Stimulated activated naive B cell treated with anti-CD40 and anti-IgM and Interleukin-4, amounts not matched to agents 10 μg/mL and 1 μg/mL and 100 μg/mL, for 72 hours (primary cell): ENCODE data around the gene MYRIP.

Experiments used
- ATAC-seq, 2 donors: fragments of 150-1000 bp; cut with Tn5 transposase; replicated peaks; 2 replicates each; pipeline ENCODE4 v1.10.0; 2021; ENCODE audit warnings: moderate library complexity in 1 of 2
- DNase-seq: peaks from one replicate; pipeline ENCODE4 v3.0.0; 2021
- H3K27ac Mint-ChIP-seq: one replicate; pipeline ENCODE4 v1.8.0; 2022; ENCODE audit warnings: mild to moderate bottlenecking, mixed read lengths
- H3K27me3 Mint-ChIP-seq, 2 donors: one replicate each; pipeline ENCODE4 v1.8.0; 2022; ENCODE audit warnings: mixed read lengths in 2 of 2
- H3K36me3 Mint-ChIP-seq, 2 donors: one replicate each; pipeline ENCODE4 v1.8.0; 2022; ENCODE audit warnings: mixed read lengths in 2 of 2, mild to moderate bottlenecking in 1 of 2
- H3K4me1 Mint-ChIP-seq, 2 donors: one replicate each; pipeline ENCODE4 v1.8.0; 2022; ENCODE audit warnings: mixed read lengths in 2 of 2, mild to moderate bottlenecking in 1 of 2
- H3K4me3 Mint-ChIP-seq, 2 donors: one replicate each; pipeline ENCODE4 v1.8.0; 2022; ENCODE audit warnings: mild to moderate bottlenecking in 2 of 2, mixed read lengths in 2 of 2, moderate library complexity in 1 of 2
- H3K9me3 Mint-ChIP-seq, 2 donors: one replicate each; pipeline ENCODE4 v1.8.0; 2022; ENCODE audit warnings: mixed read lengths in 2 of 2, mild to moderate bottlenecking in 1 of 2

MYRIP gene

GRCh38 chr3:39980058-39980457 lies 170.6 kb downstream of the MYRIP start:
- DNase-seq (no peak), ATAC-seq (no peak)
- no peaks in the 10 kb centered on the region for H3K27me3 Mint-ChIP-seq
- H3K4me1 Mint-ChIP-seq = no peaks in the 10 kb centered on the region
- no peak overlapping the region for H3K4me3 Mint-ChIP-seq
- H3K9me3 Mint-ChIP-seq = no peaks in the 10 kb centered on the region
- no peaks in the 10 kb centered on the region for H3K36me3 Mint-ChIP-seq
- H3K27ac Mint-ChIP-seq = no peak overlapping the region

DNA sequence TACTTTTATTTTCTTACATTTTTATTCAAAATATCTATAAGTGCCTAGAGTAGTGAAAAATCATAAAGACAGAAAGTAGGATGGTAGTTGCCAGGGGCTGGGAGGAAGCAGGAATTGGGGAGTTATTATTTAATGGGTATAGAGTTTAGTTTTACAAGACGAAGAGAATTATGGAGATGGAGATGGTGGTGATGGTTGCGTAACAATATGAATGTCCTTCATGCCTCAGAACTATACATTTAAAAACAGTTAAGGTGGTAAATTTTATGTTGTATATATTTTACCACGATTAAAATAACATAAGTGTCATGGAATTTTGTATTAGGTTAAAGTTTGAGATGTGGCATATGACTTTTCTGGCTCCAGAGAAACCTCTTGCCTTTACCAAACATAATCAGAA lies 171.4 kb downstream of the MYRIP start:
- Mint-ChIP-seq H3K4me3 (no peak overlapping the region), H3K27me3 (no peaks in the 10 kb centered on the region), H3K36me3 (no peaks in the 10 kb centered on the region), H3K27ac (no peak overlapping the region), H3K4me1 (no peaks in the 10 kb centered on the region), H3K9me3 (no peaks in the 10 kb centered on the region)
- no peak for DNase-seq
- no peak for ATAC-seq

- H3K4me1 Mint-ChIP-seq = no peaks in the 10 kb centered on the region
- H3K27me3 Mint-ChIP-seq = no peaks in the 10 kb centered on the region
- peaks cover 0 to 4% of the 10 kb centered on the region in 2 donors for H3K9me3 Mint-ChIP-seq
- H3K36me3 Mint-ChIP-seq = peaks cover 0 to 2% of the 10 kb centered on the region in 2 donors
- no peak overlapping the region for H3K4me3 Mint-ChIP-seq
- H3K27ac Mint-ChIP-seq = no peak overlapping the region
- ATAC-seq (no peak), DNase-seq (no peak)
These were observed 172.3 kb downstream of the MYRIP start for GRCh38 chr3:39981547-39982184.

DNA sequence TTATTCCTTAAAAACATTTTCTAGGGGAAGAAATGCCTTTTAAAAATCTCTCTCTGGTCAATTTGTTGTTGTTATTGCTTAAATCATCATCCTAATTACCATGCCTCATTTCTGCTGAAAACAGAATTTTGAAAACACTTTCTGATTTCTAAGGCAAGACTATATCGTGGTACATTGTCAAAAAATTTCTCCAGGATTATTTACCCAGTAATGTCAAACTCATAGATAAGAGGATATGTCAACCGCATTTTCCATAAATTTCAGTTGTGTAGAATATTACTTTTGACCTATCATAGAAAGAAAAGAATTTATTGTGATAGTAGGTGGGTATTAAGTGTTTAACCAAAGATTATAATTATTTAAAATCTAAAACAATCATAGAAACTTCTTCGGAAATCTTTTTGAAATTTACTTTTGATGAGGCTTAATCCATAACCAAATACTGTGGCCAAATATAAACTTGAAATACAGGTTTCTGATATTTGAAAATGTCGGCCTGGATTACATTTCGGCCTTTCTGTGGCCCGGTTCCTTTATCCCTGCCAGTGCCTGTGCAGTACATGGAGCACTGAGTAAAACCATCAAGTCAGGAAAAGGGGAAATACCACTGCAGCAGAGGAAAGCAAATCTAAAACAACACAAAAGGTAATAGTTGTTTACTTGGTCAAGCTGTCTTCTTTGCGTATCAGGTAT lies 173.4 kb downstream of the MYRIP start:
- Mint-ChIP-seq H3K4me3 (no peak overlapping the region), H3K4me1 (no peaks in the 10 kb centered on the region), H3K36me3 (peaks cover 0 to 2% of the 10 kb centered on the region in 2 donors), H3K27ac (no peak overlapping the region), H3K9me3 (peaks cover 0 to 4% of the 10 kb centered on the region in 2 donors), H3K27me3 (no peaks in the 10 kb centered on the region)
- DNase-seq (no peak), ATAC-seq (no peak)

- peaks cover 0 to 2% of the 10 kb centered on the region in 2 donors for H3K36me3 Mint-ChIP-seq
These were observed 180.3 kb downstream of the MYRIP start for GRCh38 chr3:39989746-39990145.

GRCh38 chr3:39990532-39990931 lies 181.1 kb downstream of the MYRIP start:
- ATAC-seq (peak; percentile 33 to 45), DNase-seq (peak; percentile 11)
- peaks cover 14% of the 10 kb centered on the region in 2 donors for H3K27me3 Mint-ChIP-seq
- no peak overlapping the region for H3K27ac Mint-ChIP-seq
- H3K4me3 Mint-ChIP-seq = no peak overlapping the region
- peaks cover 0 to 2% of the 10 kb centered on the region in 2 donors for H3K36me3 Mint-ChIP-seq
- peaks cover 10 to 12% of the 10 kb centered on the region in 2 donors for H3K9me3 Mint-ChIP-seq
- H3K4me1 Mint-ChIP-seq = peaks cover 0 to 1% of the 10 kb centered on the region in 2 donors

More at GRCh38 chr3:39989746-39990145, 180.3 kb downstream of the MYRIP start:
- Mint-ChIP-seq H3K4me1 (peaks cover 0 to 1% of the 10 kb centered on the region in 2 donors), H3K27me3 (peaks cover 14% of the 10 kb centered on the region in 2 donors), H3K9me3 (peaks cover 7% of the 10 kb centered on the region in 2 donors), H3K4me3 (no peak overlapping the region), H3K27ac (no peak overlapping the region)
- no peak for DNase-seq
- no peak for ATAC-seq

GRCh38 chr3:40008796-40009195 lies 199.4 kb downstream of the MYRIP start:
- Mint-ChIP-seq H3K9me3 (no peaks in the 10 kb centered on the region), H3K27ac (no peak overlapping the region), H3K36me3 (no peaks in the 10 kb centered on the region), H3K4me1 (no peaks in the 10 kb centered on the region), H3K27me3 (no peaks in the 10 kb centered on the region), H3K4me3 (no peak overlapping the region)
- ATAC-seq (no peak), DNase-seq (no peak)

DNA sequence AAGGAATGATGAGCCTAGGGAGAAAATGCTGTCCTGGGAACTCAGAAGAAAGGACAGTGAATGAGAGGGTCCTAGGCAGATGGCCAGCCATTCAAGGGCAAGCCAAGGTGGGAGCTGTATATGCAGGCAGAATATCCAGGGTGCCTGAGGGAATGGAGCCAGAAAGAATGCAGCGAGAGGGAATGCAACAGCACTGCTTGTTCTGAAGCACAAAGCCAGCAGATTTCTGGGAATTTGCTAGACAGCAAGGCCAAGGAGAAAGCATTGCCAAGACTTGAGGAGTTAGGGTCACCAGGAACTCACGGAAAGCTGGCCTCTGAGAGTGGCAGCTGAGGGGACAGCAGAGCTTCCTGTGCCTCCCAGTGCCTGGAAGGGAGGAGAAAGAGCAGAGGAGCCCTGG lies 200.6 kb downstream of the MYRIP start:
- H3K4me3 Mint-ChIP-seq = no peak overlapping the region
- no peaks in the 10 kb centered on the region for H3K9me3 Mint-ChIP-seq
- no peak for ATAC-seq
- H3K27ac Mint-ChIP-seq = no peak overlapping the region
- no peak for DNase-seq
- H3K4me1 Mint-ChIP-seq = no peaks in the 10 kb centered on the region
- H3K36me3 Mint-ChIP-seq = no peaks in the 10 kb centered on the region
- H3K27me3 Mint-ChIP-seq = no peaks in the 10 kb centered on the region

DNA sequence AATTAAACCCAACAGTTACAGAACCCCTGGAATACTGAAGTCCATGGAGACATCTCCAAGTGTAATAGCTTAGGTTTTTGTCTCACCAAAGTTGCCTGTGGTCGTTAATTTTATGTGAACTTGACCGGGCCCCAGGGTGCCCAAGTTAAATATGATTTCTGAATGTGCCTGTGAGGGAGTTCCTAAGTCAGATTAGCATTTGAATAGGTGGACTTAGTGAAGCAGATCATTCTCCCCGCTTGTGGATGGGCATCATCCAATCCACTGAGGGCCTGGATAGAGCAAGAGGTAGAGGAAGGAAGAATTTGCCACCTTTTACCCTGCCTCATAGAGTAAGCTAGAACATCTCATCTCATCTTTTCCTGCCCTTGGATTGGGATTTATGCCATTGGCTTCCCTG lies 203.0 kb downstream of the MYRIP start:
- DNase-seq (no peak), ATAC-seq (no peak)
- H3K9me3 Mint-ChIP-seq = no peaks in the 10 kb centered on the region
- no peak overlapping the region for H3K27ac Mint-ChIP-seq
- no peaks in the 10 kb centered on the region for H3K36me3 Mint-ChIP-seq
- H3K27me3 Mint-ChIP-seq = peaks cover 0 to 8% of the 10 kb centered on the region in 2 donors
- no peak overlapping the region for H3K4me3 Mint-ChIP-seq
- no peaks in the 10 kb centered on the region for H3K4me1 Mint-ChIP-seq

DNA sequence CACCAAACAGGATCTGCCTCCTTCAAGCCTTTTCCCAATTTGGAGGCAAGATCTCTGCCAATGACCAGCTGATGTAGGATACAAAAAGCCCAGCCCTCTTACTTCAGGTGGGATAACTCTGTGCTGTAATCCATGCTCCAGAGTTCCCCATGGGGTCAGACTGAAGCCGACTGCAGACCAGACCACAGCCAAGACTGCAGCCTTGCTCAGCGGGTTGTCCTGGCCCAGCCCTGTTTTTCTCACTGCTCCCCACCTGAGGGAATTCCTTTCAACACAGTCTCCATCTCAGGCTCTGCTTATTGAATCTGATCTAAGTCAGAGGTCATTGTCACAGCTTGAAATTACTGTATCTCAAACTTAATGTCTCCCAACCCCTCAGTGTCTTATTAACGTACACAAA lies 207.0 kb downstream of the MYRIP start:
- DNase-seq = no peak
- no peak overlapping the region for H3K4me3 Mint-ChIP-seq
- no peaks in the 10 kb centered on the region for H3K36me3 Mint-ChIP-seq
- ATAC-seq = no peak
- no peaks in the 10 kb centered on the region for H3K4me1 Mint-ChIP-seq
- H3K9me3 Mint-ChIP-seq = no peaks in the 10 kb centered on the region
- H3K27ac Mint-ChIP-seq = no peak overlapping the region
- H3K27me3 Mint-ChIP-seq = peaks cover 8 to 11% of the 10 kb centered on the region in 2 donors

DNA sequence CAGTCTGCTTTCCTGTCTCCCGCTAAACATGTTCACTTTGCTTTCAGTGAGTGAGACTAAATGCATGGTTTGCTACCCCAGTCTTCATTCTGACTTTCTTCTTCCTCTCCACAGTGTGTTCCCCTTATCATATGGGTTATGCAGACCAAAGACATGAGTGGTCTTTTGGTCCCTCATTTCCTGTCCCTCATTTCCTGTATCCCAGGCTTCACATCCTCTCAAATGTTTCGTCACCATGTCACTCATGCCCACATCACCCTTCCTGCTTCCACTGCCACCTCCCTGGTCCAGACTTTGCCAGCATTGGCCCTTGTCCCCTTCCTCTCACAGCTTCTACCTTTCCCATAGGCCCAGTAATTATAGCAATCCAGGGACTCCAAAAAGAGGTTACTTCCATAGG lies 209.0 kb downstream of the MYRIP start:
- H3K9me3 Mint-ChIP-seq = peaks cover 0 to 3% of the 10 kb centered on the region in 2 donors
- peaks cover 15 to 16% of the 10 kb centered on the region in 2 donors for H3K27me3 Mint-ChIP-seq
- no peaks in the 10 kb centered on the region for H3K4me1 Mint-ChIP-seq
- H3K4me3 Mint-ChIP-seq = no peak overlapping the region
- no peak for DNase-seq
- ATAC-seq = no peak
- H3K36me3 Mint-ChIP-seq = no peaks in the 10 kb centered on the region
- H3K27ac Mint-ChIP-seq = no peak overlapping the region

- H3K27me3 Mint-ChIP-seq = peaks cover 16 to 20% of the 10 kb centered on the region in 2 donors
- H3K27ac Mint-ChIP-seq = no peak overlapping the region
- peaks cover 4 to 6% of the 10 kb centered on the region in 2 donors for H3K9me3 Mint-ChIP-seq
- peaks cover 0 to 4% of the 10 kb centered on the region in 2 donors for H3K36me3 Mint-ChIP-seq
- DNase-seq (no peak), ATAC-seq (no peak)
- H3K4me1 Mint-ChIP-seq = no peaks in the 10 kb centered on the region
- no peak overlapping the region for H3K4me3 Mint-ChIP-seq
These were observed 210.0 kb downstream of the MYRIP start for GRCh38 chr3:40019376-40019775.

- DNase-seq (no peak), ATAC-seq (no peak)
- no peak overlapping the region for H3K27ac Mint-ChIP-seq
- peaks cover 16 to 21% of the 10 kb centered on the region in 2 donors for H3K27me3 Mint-ChIP-seq
- peaks cover 7 to 10% of the 10 kb centered on the region in 2 donors for H3K9me3 Mint-ChIP-seq
- no peak overlapping the region for H3K4me3 Mint-ChIP-seq
- peaks cover 4% of the 10 kb centered on the region in 2 donors for H3K36me3 Mint-ChIP-seq
- no peaks in the 10 kb centered on the region for H3K4me1 Mint-ChIP-seq
These were observed 211.3 kb downstream of the MYRIP start for GRCh38 chr3:40020689-40021088.

GRCh38 chr3:40021338-40021737 lies 211.9 kb downstream of the MYRIP start:
- Mint-ChIP-seq H3K27ac (no peak overlapping the region), H3K36me3 (peaks cover 4% of the 10 kb centered on the region in 2 donors), H3K27me3 (peaks cover 15 to 16% of the 10 kb centered on the region in 2 donors), H3K4me1 (no peaks in the 10 kb centered on the region), H3K4me3 (no peak overlapping the region), H3K9me3 (peaks cover 9 to 13% of the 10 kb centered on the region in 2 donors)
- DNase-seq (no peak), ATAC-seq (no peak)

- H3K27me3 Mint-ChIP-seq = peaks cover 13 to 16% of the 10 kb centered on the region in 2 donors
- peaks cover 19 to 22% of the 10 kb centered on the region in 2 donors for H3K9me3 Mint-ChIP-seq
- ATAC-seq (no peak), DNase-seq (no peak)
- H3K4me1 Mint-ChIP-seq = no peaks in the 10 kb centered on the region
- H3K27ac Mint-ChIP-seq = no peak overlapping the region
- H3K36me3 Mint-ChIP-seq = peaks cover 8 to 10% of the 10 kb centered on the region in 2 donors
- H3K4me3 Mint-ChIP-seq = no peak overlapping the region
These were observed 213.0 kb downstream of the MYRIP start for GRCh38 chr3:40022297-40022827.
